Gastrocnemius medialis (tissue), 4 donors: Measurements from ENCODE around the gene KRTAP6-3.

Experiments used
- POLR2A ChIP-seq, 2 donors: fragments of 450-650 bp; IDR thresholded peaks; one replicate each; pipeline ENCODE4 v1.6.1; 2017; ENCODE audit warnings: antibody characterized with exemption in 2 of 2, mild to moderate bottlenecking in 2 of 2, moderate library complexity in 2 of 2
- TF ChIP-seq, protein P1 (sequence below), 5 experiments: fragments of 450-650 bp in 3 of 5; fragments of 200-600 bp in 2 of 5; sonication (generic) in 2 of 5; IDR thresholded peaks in 4 of 5; conservative IDR thresholded peaks in 1 of 5; 1 replicate in 4 of 5; 2 replicates in 1 of 5; pipeline ENCODE4 v1.5.1; 2016 to 2019; ENCODE audit warnings: antibody characterized with exemption in 5 of 5, mild to moderate bottlenecking in 3 of 5, moderate library complexity in 3 of 5

DNA sequence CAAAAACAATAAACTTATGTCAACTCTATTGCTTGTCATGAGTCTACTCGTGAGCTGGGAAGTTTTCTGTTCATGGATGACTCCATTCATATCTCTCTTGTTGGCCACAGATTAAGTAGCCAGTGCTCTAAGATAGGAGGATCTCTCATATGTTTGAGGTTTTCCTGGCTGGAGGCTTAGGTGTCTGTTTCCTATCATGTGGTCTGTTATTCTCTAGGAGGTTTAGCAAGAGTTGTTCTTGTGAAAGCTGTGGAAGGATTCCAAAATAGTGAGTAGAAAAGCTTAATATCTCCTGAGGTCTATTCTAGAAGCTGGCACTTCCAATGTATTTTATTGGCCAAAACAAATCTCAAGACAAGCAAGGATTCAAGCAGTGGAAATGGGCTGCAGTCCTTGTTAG lies 37.0 kb downstream of the KRTAP6-3 start:
- TF ChIP-seq, protein P1, sequence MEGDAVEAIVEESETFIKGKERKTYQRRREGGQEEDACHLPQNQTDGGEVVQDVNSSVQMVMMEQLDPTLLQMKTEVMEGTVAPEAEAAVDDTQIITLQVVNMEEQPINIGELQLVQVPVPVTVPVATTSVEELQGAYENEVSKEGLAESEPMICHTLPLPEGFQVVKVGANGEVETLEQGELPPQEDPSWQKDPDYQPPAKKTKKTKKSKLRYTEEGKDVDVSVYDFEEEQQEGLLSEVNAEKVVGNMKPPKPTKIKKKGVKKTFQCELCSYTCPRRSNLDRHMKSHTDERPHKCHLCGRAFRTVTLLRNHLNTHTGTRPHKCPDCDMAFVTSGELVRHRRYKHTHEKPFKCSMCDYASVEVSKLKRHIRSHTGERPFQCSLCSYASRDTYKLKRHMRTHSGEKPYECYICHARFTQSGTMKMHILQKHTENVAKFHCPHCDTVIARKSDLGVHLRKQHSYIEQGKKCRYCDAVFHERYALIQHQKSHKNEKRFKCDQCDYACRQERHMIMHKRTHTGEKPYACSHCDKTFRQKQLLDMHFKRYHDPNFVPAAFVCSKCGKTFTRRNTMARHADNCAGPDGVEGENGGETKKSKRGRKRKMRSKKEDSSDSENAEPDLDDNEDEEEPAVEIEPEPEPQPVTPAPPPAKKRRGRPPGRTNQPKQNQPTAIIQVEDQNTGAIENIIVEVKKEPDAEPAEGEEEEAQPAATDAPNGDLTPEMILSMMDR (IDR thresholded peaks at IDR 0.05 in 4 of 5, conservative IDR thresholded peaks at IDR 0.05 in 1 of 5) = no peak
- TF ChIP-seq POLR2A (IDR thresholded peaks at IDR 0.05) = no peak
